GM10248 (cell line): ENCODE data around the gene COL23A1.

Experiments
- CTCF ChIA-PET: fragments of 300-600 bp; sonication (Branson Sonifier 250); formaldehyde crosslinking; extraction: SDS; loops from one replicate; lab custom pipeline; 2021; ENCODE audit warnings: antibody characterized with exemption; lab: Yijun Ruan, JAX
- POLR2A ChIA-PET: fragments of 350-650 bp; sonication (Branson Sonifier 250); formaldehyde crosslinking; extraction: SDS; loops from one replicate; lab custom pipeline; 2020; ENCODE audit warnings: antibody characterized with exemption; lab: Yijun Ruan, JAX
- DNase-seq: peaks from one replicate; pipeline ENCODE4 v3.0.0; 2012; ENCODE audit errors: extremely low spot score
- CTCF ChIP-seq: IDR thresholded peaks from 2 replicates; pipeline ENCODE4 v1.5.1; 2012; ENCODE audit warnings: mild to moderate bottlenecking, low read depth; ENCODE audit errors: extremely low read depth, missing control alignments, control extremely low read depth

Gene COL23A1

GRCh38 chr5:178210073-178210535 lies 380.1 kb downstream of the COL23A1 start:
- DNase-seq: no peak
- ChIA-PET CTCF (interaction anchor here (0.7 kb wide), 1 partner anchor 26 kb away, joined by 3 read pairs; no protein-coding TSS in a partner anchor), POLR2A (interaction anchor here (0.5 kb wide), 1 partner anchor 90 kb away, joined by 3 read pairs; no protein-coding TSS in a partner anchor)
- no peak for TF ChIP-seq CTCF

- no peak for TF ChIP-seq CTCF
- ChIA-PET CTCF (no interaction called here), POLR2A (interaction anchor here (0.5 kb wide), 1 partner anchor 91 kb away, joined by 3 read pairs; no protein-coding TSS in a partner anchor)
- DNase-seq: no peak
Observed at GRCh38 chr5:178209334-178210072, 380.7 kb downstream of the COL23A1 start.

- DNase-seq: no peak
- POLR2A ChIA-PET: no interaction called here
- no peak for TF ChIP-seq CTCF
- CTCF ChIA-PET: no interaction called here
Observed at GRCh38 chr5:178208540-178209227, 381.5 kb downstream of the COL23A1 start.

GRCh38 chr5:178207917-178208280 lies 382.3 kb downstream of the COL23A1 start:
- CTCF ChIA-PET: no interaction called here
- DNase-seq: no peak
- no peak for TF ChIP-seq CTCF
- POLR2A ChIA-PET: interaction anchor here (0.7 to 2.5 kb wide), 2 partner anchors 9 to 1416 kb away, joined by 9 to 17 read pairs; no protein-coding TSS in a partner anchor

- no peak for TF ChIP-seq CTCF
- POLR2A ChIA-PET: interaction anchor here (0.7 to 2.5 kb wide), 4 partner anchors 9 to 1416 kb away, joined by 3 to 17 read pairs (median 10); no protein-coding TSS in a partner anchor
- CTCF ChIA-PET: interaction anchor here (0.5 to 0.6 kb wide), 2 partner anchors 102 to 1742 kb away, joined by 3 read pairs; no protein-coding TSS in a partner anchor
- no peak for DNase-seq
Observed at GRCh38 chr5:178207183-178207916, 382.8 kb downstream of the COL23A1 start.
